OCI-LY3 (cell line): Measurements from ENCODE around the gene CHST12.

Source experiments
- CTCF ChIP-seq: fragments of 200-600, 300-600 bp; sonication (generic); IDR thresholded peaks from 2 replicates; pipeline ENCODE4 v1.5.1; 2014; ENCODE audit warnings: antibody characterized with exemption, low read length, low read depth
- EZH2phosphoT487 ChIP-seq: fragments of 200-600 bp; shearing (Covaris generic); IDR thresholded peaks from 2 replicates; pipeline ENCODE4 v1.6.1; 2018; ENCODE audit warnings: antibody characterized with exemption, mixed run types, low read depth

GRCh38 chr7:2438186-2438585 lies 34.8 kb downstream of the CHST12 start:
- TF ChIP-seq CTCF (no peak), EZH2phosphoT487 (no peak)
